ENCODE data around the gene SEC22A. TPM values are rescaled to one million over a fixed set of nuclear protein-coding genes. Genes with fewer than 3 reads are reported as not detected.

SEC22A gene
- polyA plus RNA-seq, 1 of the 3 experiments (the other 2 are of a cell fraction), result 13.0 TPM

GRCh38 chr3:123159926-123160635 lies 41.7 kb upstream of the SEC22A start:
- peaks cover 0 to 16% of the 10 kb centered on the region in 2 experiments; a peak in 1 of 4 replicates for H3K4me1 ChIP-seq (ENCODE audit: control insufficient read depth in 1 of 2, insufficient read depth in 2 of 2, low read depth in 1 of 2, low read length in 1 of 2)
- no peak overlapping the region for H3K9ac ChIP-seq
- CTCF ChIA-PET, result interaction anchor here (0.8 to 2.2 kb wide), 3 partner anchors 12 to 329 kb away, joined by 3 to 8 read pairs (median 3); no protein-coding TSS in a partner anchor
- H3K79me2 ChIP-seq (ENCODE audit: insufficient read depth), result no peaks in the 10 kb centered on the region
- no peak for TF ChIP-seq SMC3 (IDR thresholded peaks at IDR 0.05; ENCODE audit: low read depth, low read length)
- no peak for TF ChIP-seq YY1 (IDR thresholded peaks at IDR 0.05; ENCODE audit: low read depth)
- no peak for TF ChIP-seq TEAD4 (IDR thresholded peaks at IDR 0.05; ENCODE audit: borderline replicate concordance, insufficient read depth)
- TF ChIP-seq FOSL2 (IDR thresholded peaks at IDR 0.05; ENCODE audit: borderline replicate concordance, low read depth), result no peak
- TF ChIP-seq RAD21 (IDR thresholded peaks at IDR 0.05; ENCODE audit: low read length), result no peak
- no peak for TF ChIP-seq RFX5 (IDR thresholded peaks at IDR 0.05; ENCODE audit: low read length)
- TF ChIP-seq FOXM1 (IDR thresholded peaks at IDR 0.05; ENCODE audit: low read depth), result no peak
- TF ChIP-seq EP300 (IDR thresholded peaks at IDR 0.05; ENCODE audit: borderline replicate concordance in 1 of 2, low read depth in 1 of 2, low read length in 1 of 2), result no peak
- no peak for TF ChIP-seq JUND (IDR thresholded peaks at IDR 0.05)
- no peak for TF ChIP-seq NRF1 (IDR thresholded peaks at IDR 0.05; ENCODE audit: low read depth, low read length)
- TF ChIP-seq GABPA (IDR thresholded peaks at IDR 0.05; ENCODE audit: low read depth), result no peak
- no peak for TF ChIP-seq EZH2phosphoT487 (IDR thresholded peaks at IDR 0.05; ENCODE audit: borderline replicate concordance, low read depth)
- TF ChIP-seq CHD2 (IDR thresholded peaks at IDR 0.05; ENCODE audit: low read length, partially characterized antibody), result no peak
- TF ChIP-seq TAF1 (IDR thresholded peaks at IDR 0.05; ENCODE audit: borderline replicate concordance, low read depth, low read length), result no peak
- TF ChIP-seq RCOR1 (IDR thresholded peaks at IDR 0.05; ENCODE audit: low read length), result no peak
- no peak for TF ChIP-seq FOXJ3 (CRISPR knock-in tag; IDR thresholded peaks at IDR 0.05)
- TF ChIP-seq MEF2A (IDR thresholded peaks at IDR 0.05; ENCODE audit: borderline replicate concordance, low read depth), result no peak
- no peak for TF ChIP-seq TCF12 (IDR thresholded peaks at IDR 0.05)
- WGBS (ENCODE audit: low lambda C conversion rate), result 88% methylated on average over 9 of the region's 9 CpGs
- no peak overlapping the region for H3K4me3 ChIP-seq (ENCODE audit: low read depth in 2 of 2, low read length in 1 of 2)
- no peaks in the 10 kb centered on the region for H3K9me2 ChIP-seq
- H3K4me2 ChIP-seq, result no peak overlapping the region
- no peaks in the 10 kb centered on the region for H3K9me3 ChIP-seq
- no peaks in the 10 kb centered on the region for H3F3A ChIP-seq (replicated peaks; ENCODE audit: insufficient read depth)
- no peak overlapping the region for H3K27ac ChIP-seq (ENCODE audit: low read depth in 2 of 2, low read length in 1 of 2)
- peak; percentile 9 for DNase-seq
- no peaks in the 10 kb centered on the region for H4K20me1 ChIP-seq (ENCODE audit: insufficient read depth)
- H2AFZ ChIP-seq (ENCODE audit: low read depth), result no peak overlapping the region
- peaks cover 35% of the 10 kb centered on the region in 2 experiments for H3K36me3 ChIP-seq (replicated peaks in 1 of 2; ENCODE audit: control insufficient read depth in 1 of 2, insufficient read depth in 2 of 2, low read length in 1 of 2)
- no peaks in the 10 kb centered on the region for H3K27me3 ChIP-seq (ENCODE audit: insufficient read depth)
- POLR2A ChIA-PET, result interaction anchor here (0.8 kb wide), 1 partner anchor 14 kb away, joined by 3 read pairs; no protein-coding TSS in a partner anchor

GRCh38 chr3:123161167-123161566 lies 40.6 kb upstream of the SEC22A start:
- Histone ChIP-seq H3K36me3 (replicated peaks in 1 of 2; ENCODE audit: control insufficient read depth in 1 of 2, insufficient read depth in 2 of 2, low read length in 1 of 2) (peaks cover 30 to 43% of the 10 kb centered on the region in 2 experiments), H3K9ac (no peak overlapping the region), H4K20me1 (ENCODE audit: insufficient read depth) (no peaks in the 10 kb centered on the region), H3K27me3 (ENCODE audit: insufficient read depth) (no peaks in the 10 kb centered on the region), H2AFZ (ENCODE audit: low read depth) (no peak overlapping the region), H3K79me2 (ENCODE audit: insufficient read depth) (no peaks in the 10 kb centered on the region), H3K9me2 (no peaks in the 10 kb centered on the region), H3K4me3 (ENCODE audit: low read depth in 2 of 2, low read length in 1 of 2) (no peak overlapping the region), H3K27ac (ENCODE audit: low read depth in 2 of 2, low read length in 1 of 2) (no peak overlapping the region), H3K4me1 (ENCODE audit: control insufficient read depth in 1 of 2, insufficient read depth in 2 of 2, low read depth in 1 of 2, low read length in 1 of 2) (peaks cover 0 to 16% of the 10 kb centered on the region in 2 experiments; a peak in 1 of 4 replicates), H3F3A (replicated peaks; ENCODE audit: insufficient read depth) (no peaks in the 10 kb centered on the region), H3K4me2 (no peak overlapping the region), H3K9me3 (no peaks in the 10 kb centered on the region)
- ChIA-PET CTCF (interaction anchor here (0.6 to 2.2 kb wide), 6 partner anchors 8 to 328 kb away, joined by 3 to 8 read pairs (median 3); no protein-coding TSS in a partner anchor), POLR2A (no interaction called here)
- TF ChIP-seq CTCF (IDR thresholded peaks at IDR 0.05) (peak; percentile 23; the same call in 1 of the 2 replicates), FOSL2 (IDR thresholded peaks at IDR 0.05; ENCODE audit: borderline replicate concordance, low read depth) (no peak)
- 100% methylated on average over 3 of the region's 7 CpGs for WGBS (ENCODE audit: low lambda C conversion rate)
- no peak for DNase-seq

Data from SK-N-SH (cell line).